K562 (cell line): Measurements from ENCODE around the gene NPIPB2. TPM values are rescaled to one million over a fixed set of nuclear protein-coding genes. Genes with fewer than 3 reads are reported as not detected.

Source experiments
- ATF1 ChIP-seq, 2 experiments: fragments of 450-650 bp in 1 of 2; IDR thresholded peaks; 2 replicates each; pipeline ENCODE4 v1.6.1; 2016; ENCODE audit warnings: missing compliant biosample characterization in 1 of 2, missing genetic modification characterization in 1 of 2
- BACH1 ChIP-seq: fragments of 200-800 bp; sonication (Bioruptor generic); IDR thresholded peaks from 2 replicates; pipeline ENCODE4 v1.6.1; 2016; ENCODE audit warnings: missing genetic modification characterization, missing compliant biosample characterization
- CBFA2T3 ChIP-seq: fragments of 450-650 bp; IDR thresholded peaks from 2 replicates; pipeline ENCODE4 v1.6.1; 2017
- CHCHD3 ChIP-seq: fragments of 250-450 bp; sonication (Bioruptor Pico); IDR thresholded peaks from 2 replicates; pipeline ENCODE4 v2.1.2; 2022; ENCODE audit warnings: mild to moderate bottlenecking
- CHD1 ChIP-seq: fragments of 200-600 bp; sonication (generic); IDR thresholded peaks from one replicate; pipeline ENCODE4 v1.6.1; 2012; ENCODE audit warnings: mild to moderate bottlenecking, moderate library complexity, low read length, inconsistent platforms
- ETV5 ChIP-seq: sonication (generic); formaldehyde crosslinking; IDR thresholded peaks from 2 replicates; pipeline ENCODE4 v1.4.0; 2020; ENCODE audit warnings: low read depth, mild to moderate bottlenecking, missing genetic modification reagents
- FOSL1 ChIP-seq: fragments of 200-800 bp; sonication (Bioruptor generic); conservative IDR thresholded peaks from 2 replicates; pipeline ENCODE4 v1.6.1; 2016; ENCODE audit warnings: missing genetic modification characterization, missing compliant biosample characterization
- JUND ChIP-seq, 2 experiments: IDR thresholded peaks; 2 replicates in 1 of 2; 3 replicates in 1 of 2; pipeline ENCODE4 v1.6.1; 2011; ENCODE audit warnings: borderline replicate concordance in 2 of 2, low read depth in 2 of 2, low read length in 2 of 2, improper control_type of control experiment in 1 of 2, missing biosample characterization in 1 of 2, missing genetic modification characterization in 1 of 2, missing genetic modification reagents in 1 of 2
- KLF1 ChIP-seq: fragments of 450-650 bp; IDR thresholded peaks from 2 replicates; pipeline ENCODE4 v1.6.1; 2016; ENCODE audit warnings: missing genetic modification characterization, missing compliant biosample characterization
- NFE2L1 ChIP-seq: fragments of 450-650 bp; IDR thresholded peaks from 2 replicates; pipeline ENCODE4 v1.6.1; 2016; ENCODE audit warnings: missing genetic modification characterization, low read depth, mild to moderate bottlenecking, missing compliant biosample characterization, moderate library complexity, borderline replicate concordance
- NR2F6 ChIP-seq: fragments of 450-650 bp; formaldehyde crosslinking; IDR thresholded peaks from 2 replicates; pipeline ENCODE4 v1.4.0; 2020; ENCODE audit warnings: mild to moderate bottlenecking
- RREB1 ChIP-seq: fragments of 250-450 bp; sonication (Bioruptor Pico); IDR thresholded peaks from 2 replicates; pipeline ENCODE4 v1.4.0; 2020
- SNRNP70 ChIP-seq: fragments of 200-400 bp; formaldehyde crosslinking; optimal IDR thresholded peaks from 2 replicates; pipeline ENCODE3; 2017; ENCODE audit warnings: low read depth, low read length
- SREBF1 ChIP-seq: fragments of 150-350 bp; IDR thresholded peaks from 2 replicates; pipeline ENCODE4 v1.6.1; 2014; ENCODE audit warnings: antibody characterized with exemption, low read depth, low read length, borderline replicate concordance
- ZFP91 ChIP-seq: sonication (generic); formaldehyde crosslinking; IDR thresholded peaks from 2 replicates; pipeline ENCODE4 v1.8.0; 2022; ENCODE audit warnings: mild to moderate bottlenecking, missing genetic modification reagents
- ZKSCAN1 ChIP-seq: fragments of 150-350 bp; IDR thresholded peaks from 2 replicates; pipeline ENCODE4 v1.6.1; 2016; ENCODE audit warnings: low read depth, low read length
- ZNF165 ChIP-seq: fragments of 250-450 bp; sonication (Bioruptor Pico); IDR thresholded peaks from 2 replicates; pipeline ENCODE4 v1.4.0; 2020; ENCODE audit warnings: borderline replicate concordance
- ZNF184 ChIP-seq: sonication (generic); formaldehyde crosslinking; IDR thresholded peaks from 2 replicates; pipeline ENCODE4 v1.5.0; 2020; ENCODE audit warnings: missing genetic modification reagents
- ZNF668 ChIP-seq: fragments of 250-450 bp; sonication (Bioruptor Pico); IDR thresholded peaks from 2 replicates; pipeline ENCODE4 v1.8.0; 2022; ENCODE audit warnings: mild to moderate bottlenecking, inconsistent platforms
- polyA plus RNA-seq, 8 experiments: library from polyadenylated mRNA; depleted of rRNA in 4 of 8; stranded (reverse) in 5 of 8; unstranded in 3 of 8; fragments of >200 nt; fragmentation: Nextera tagmentation in 2 of 8; fragmentation: Illumina TruSeq in 1 of 8; extraction: Ambion mirVana in 2 of 8; extraction: Trizol in 1 of 8; gene quantifications; 2 replicates each; pipeline versions ENCODE4 v1.2.1 to v1.2.3, GENCODE V29; 2011 to 2014; ENCODE audit warnings: inconsistent platforms in 1 of 8, missing spikeins in 1 of 8
- total RNA-seq, 7 experiments: library from RNA; depleted of rRNA in 6 of 7; stranded (reverse); fragments of >200 nt in 6 of 7; fragmentation: Illumina TruSeq in 2 of 7; extraction: Trizol in 2 of 7; gene quantifications; 2 replicates each; pipeline versions ENCODE4 v1.2.1 to v1.2.3, GENCODE V29; 2011 to 2021; ENCODE audit warnings: low replicate concordance in 1 of 7
- TF ChIP-seq, protein P1 (sequence below): fragments of 250-450 bp; sonication (Bioruptor Pico); IDR thresholded peaks from 2 replicates; pipeline ENCODE4 v1.8.0; 2021; ENCODE audit warnings: mild to moderate bottlenecking, moderate library complexity

The NPIPB2 gene
- total and polyA plus RNA-seq, 9 of the 15 experiments (the other 6 are each of a cell fraction or from before 2014, with no cell fraction given): 0.21 to 2.9 (median 1.6) TPM; not detected in 1

DNA sequence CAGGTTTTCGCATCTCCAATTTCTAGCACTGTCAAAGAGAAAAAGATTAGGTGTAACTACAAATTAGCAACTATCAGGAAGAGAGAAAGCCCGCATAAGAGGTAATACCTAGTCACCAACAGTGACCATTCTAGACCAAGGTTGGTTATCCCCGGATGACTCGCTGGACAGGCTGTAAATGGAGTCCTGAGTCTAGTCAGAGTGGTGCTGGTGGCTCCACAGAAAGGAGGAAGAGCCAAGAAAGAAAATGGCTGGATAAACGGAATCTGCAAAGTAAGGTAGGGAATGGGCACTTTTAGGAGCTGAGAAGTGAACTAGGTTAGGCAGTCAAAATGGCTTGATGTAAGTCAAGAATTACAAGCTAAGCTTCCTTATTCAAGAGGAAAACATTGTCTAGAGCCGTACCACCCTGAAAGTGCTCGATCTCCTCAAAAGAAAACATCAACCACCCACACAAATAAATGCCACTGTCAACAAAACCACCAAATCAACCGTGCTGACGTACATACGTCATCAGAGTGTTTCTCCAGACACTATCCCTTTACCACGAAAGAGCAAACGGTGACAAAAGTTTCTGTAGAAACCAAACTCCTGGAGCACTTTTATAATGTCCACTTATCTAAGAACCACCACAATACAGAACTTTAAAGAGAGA is 28.3 kb downstream of the NPIPB2 start (continued):
- 0 out of 2 replicates have a peak, but pooled peaks have one; percentile 41 for TF ChIP-seq ZFP91 (CRISPR knock-in tag)
- TF ChIP-seq JUND (IDR thresholded peaks at IDR 0.05; ENCODE audit: borderline replicate concordance, low read depth, low read length): no peak
- no peak for TF ChIP-seq JUND (tag; IDR thresholded peaks at IDR 0.05; ENCODE audit: borderline replicate concordance, low read depth, low read length)
- 0 out of 2 replicates have a peak, but pooled peaks have one; percentile 50 for TF ChIP-seq BACH1
- TF ChIP-seq KLF1 (tag): no peak
- no peak for TF ChIP-seq ZNF165 (CRISPR knock-in tag)
- peak; percentile 1 for TF ChIP-seq CHD1
- TF ChIP-seq NFE2L1 (tag): no peak
- no peak for TF ChIP-seq ATF1 (CRISPR knock-in tag; IDR thresholded peaks at IDR 0.05)
- TF ChIP-seq ATF1 (tag; IDR thresholded peaks at IDR 0.05): peak; percentile 79
- no peak for TF ChIP-seq ZNF668
- TF ChIP-seq SNRNP70: no peak
- TF ChIP-seq FOSL1 (tag): no peak
- no peak for TF ChIP-seq CHCHD3
- no peak for TF ChIP-seq RREB1
- no peak for TF ChIP-seq ZNF184 (CRISPR knock-in tag)
- no peak for TF ChIP-seq SREBF1
- no peak for TF ChIP-seq NR2F6 (CRISPR knock-in tag)
- TF ChIP-seq ETV5 (CRISPR knock-in tag): no peak
- TF ChIP-seq ZKSCAN1: no peak
- TF ChIP-seq CBFA2T3: no peak
- TF ChIP-seq, protein P1, sequence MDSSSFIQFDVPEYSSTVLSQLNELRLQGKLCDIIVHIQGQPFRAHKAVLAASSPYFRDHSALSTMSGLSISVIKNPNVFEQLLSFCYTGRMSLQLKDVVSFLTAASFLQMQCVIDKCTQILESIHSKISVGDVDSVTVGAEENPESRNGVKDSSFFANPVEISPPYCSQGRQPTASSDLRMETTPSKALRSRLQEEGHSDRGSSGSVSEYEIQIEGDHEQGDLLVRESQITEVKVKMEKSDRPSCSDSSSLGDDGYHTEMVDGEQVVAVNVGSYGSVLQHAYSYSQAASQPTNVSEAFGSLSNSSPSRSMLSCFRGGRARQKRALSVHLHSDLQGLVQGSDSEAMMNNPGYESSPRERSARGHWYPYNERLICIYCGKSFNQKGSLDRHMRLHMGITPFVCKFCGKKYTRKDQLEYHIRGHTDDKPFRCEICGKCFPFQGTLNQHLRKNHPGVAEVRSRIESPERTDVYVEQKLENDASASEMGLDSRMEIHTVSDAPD (CRISPR knock-in tag): no peak
